Measurements from ENCODE around the gene MRGPRD.

The MRGPRD gene

GRCh38 chr11:68992743-68993255, 12.0 kb upstream of the MRGPRD start:
- no peak for DNase-seq (ENCODE audit: low read depth)
- no peak for TF ChIP-seq CTCF (conservative IDR thresholded peaks at IDR 0.05; ENCODE audit: low read depth, low read length)
- H3K4me3 ChIP-seq (ENCODE audit: low read depth, low read length) = no peak overlapping the region

- no peak for TF ChIP-seq CTCF (conservative IDR thresholded peaks at IDR 0.05; ENCODE audit: low read depth, low read length)
- no peak for DNase-seq (ENCODE audit: low read depth)
- no peak overlapping the region for H3K4me3 ChIP-seq (ENCODE audit: low read depth, low read length)
Observed at GRCh38 chr11:68990995-68991780, 10.4 kb upstream of the MRGPRD start.

GRCh38 chr11:68989936-68990606, 9.3 kb upstream of the MRGPRD start:
- H3K4me3 ChIP-seq (ENCODE audit: low read depth, low read length) = no peak overlapping the region
- no peak for DNase-seq (ENCODE audit: low read depth)
- TF ChIP-seq CTCF (conservative IDR thresholded peaks at IDR 0.05; ENCODE audit: low read depth, low read length) = no peak

GRCh38 chr11:68988491-68988890, 7.7 kb upstream of the MRGPRD start:
- no peak for DNase-seq (ENCODE audit: low read depth)
- TF ChIP-seq CTCF (conservative IDR thresholded peaks at IDR 0.05; ENCODE audit: low read depth, low read length) = no peak
- H3K4me3 ChIP-seq (ENCODE audit: low read depth, low read length) = no peak overlapping the region

- DNase-seq (ENCODE audit: low read depth) = peak; percentile 26
- no peak for TF ChIP-seq CTCF (conservative IDR thresholded peaks at IDR 0.05; ENCODE audit: low read depth, low read length)
- H3K4me3 ChIP-seq (ENCODE audit: low read depth, low read length) = no peak overlapping the region
Observed at GRCh38 chr11:68987211-68987610, 6.4 kb upstream of the MRGPRD start.

GRCh38 chr11:68983801-68984200, 3.0 kb upstream of the MRGPRD start:
- H3K4me3 ChIP-seq (ENCODE audit: low read depth, low read length) = no peak overlapping the region
- no peak for DNase-seq (ENCODE audit: low read depth)
- no peak for TF ChIP-seq CTCF (conservative IDR thresholded peaks at IDR 0.05; ENCODE audit: low read depth, low read length)

Data from choroid plexus epithelial cell (primary cell).